ENCODE results near the gene RRM2. TPM values are rescaled to one million over a fixed set of nuclear protein-coding genes. Genes with fewer than 3 reads are reported as not detected.

RRM2 gene
- total and polyA plus RNA-seq, 2 of the 4 experiments (the other 2 are of a cell fraction), result 53.6 to 68.5 TPM

GRCh38 chr2:10159581-10160131 is 37.1 kb downstream of the RRM2 start:
- H3K9ac ChIP-seq (ENCODE audit: low read depth, low read length), result no peak overlapping the region
- H3K4me1 ChIP-seq (ENCODE audit: control insufficient read depth, insufficient read depth, low read length), result no peaks in the 10 kb centered on the region
- no peaks in the 10 kb centered on the region for H3K79me1 ChIP-seq (ENCODE audit: low read depth in 1 of 2, low read length in 2 of 2)
- H4K8ac ChIP-seq (ENCODE audit: low read depth in 2 of 2, low read length in 2 of 2), result no peak overlapping the region
- in situ Hi-C loops (cut with MboI; ENCODE audit: low sequenced_read_pairs) (no loop called here), intact Hi-C loops (cut with micrococcal nuclease) (no loop called here), dilution Hi-C loops (cut with HindIII; ENCODE audit: low sequenced_read_pairs, unreplicated experiment) (no loop called here)
- H3K23ac ChIP-seq (ENCODE audit: low read depth, low read length), result no peak overlapping the region
- no TSS peak for BruUV-seq (replicated peaks)
- no peak overlapping the region for H4K91ac ChIP-seq (ENCODE audit: insufficient read depth, low read depth, low read length)
- no peak for TF ChIP-seq USF2 (IDR thresholded peaks at IDR 0.05; ENCODE audit: low read depth, low read length)
- TF ChIP-seq CTCF (conservative IDR thresholded peaks at IDR 0.05; ENCODE audit: low read depth, low read length), result no peak
- no peak for TF ChIP-seq FOS (IDR thresholded peaks at IDR 0.05; ENCODE audit: low read depth, low read length)
- TF ChIP-seq CEBPB (IDR thresholded peaks at IDR 0.05; ENCODE audit: low read depth, low read length), result no peak
- TF ChIP-seq MXI1 (IDR thresholded peaks at IDR 0.05; ENCODE audit: borderline replicate concordance, low read depth, low read length), result no peak
- no peak for TF ChIP-seq RAD21 (IDR thresholded peaks at IDR 0.05; ENCODE audit: low read length)
- CTCF ChIA-PET, result no interaction called here
- DNase-seq (no peak), ATAC-seq (ENCODE audit: low read depth) (no peak)
- no peaks in the 10 kb centered on the region for H3K9me3 ChIP-seq (ENCODE audit: control insufficient read depth, insufficient read depth, low read length)
- no peak overlapping the region for H3K56ac ChIP-seq (ENCODE audit: extremely low read depth, insufficient read depth, low read length)
- H2AFZ ChIP-seq (replicated peaks; ENCODE audit: low read length, poor library complexity), result peak overlapping the region; percentile 61
- H3K9me1 ChIP-seq (ENCODE audit: insufficient read depth, low read length), result no peaks in the 10 kb centered on the region
- H3K14ac ChIP-seq (replicated peaks; ENCODE audit: low read depth, low read length), result no peak overlapping the region
- 43% methylated on average over 4 of the region's 11 CpGs; no CpG with 5 or more reads in 1 of the 2 experiments for whole genome bisulfite sequencing, 2 experiments (ENCODE audit: extremely low coverage in 2 of 2, insufficient read length in 1 of 2)
- no peak overlapping the region for H2BK15ac ChIP-seq (ENCODE audit: low read depth, low read length)
- no peak overlapping the region for H3K4me3 ChIP-seq (ENCODE audit: insufficient read depth, low read depth, low read length)
- no peak overlapping the region for H2AK5ac ChIP-seq (ENCODE audit: low read depth, low read length)
- POLR2A ChIA-PET (ENCODE audit: unreplicated experiment), result no interaction called here
- H2AK9ac ChIP-seq (replicated peaks; ENCODE audit: low read depth, low read length, poor library complexity), result no peak overlapping the region
- H4K5ac ChIP-seq (ENCODE audit: low read depth, low read length), result no peak overlapping the region
- no peak overlapping the region for H2BK120ac ChIP-seq (ENCODE audit: low read depth, low read length)
- H3K27me3 ChIP-seq (ENCODE audit: control insufficient read depth, insufficient read depth, low read length), result no peaks in the 10 kb centered on the region
- H3K4ac ChIP-seq (ENCODE audit: low read depth, low read length), result no peak overlapping the region
- H4K20me1 ChIP-seq (ENCODE audit: insufficient read depth, low read length), result no peaks in the 10 kb centered on the region
- H3K18ac ChIP-seq (ENCODE audit: low read depth, low read length), result no peak overlapping the region
- H3K36me3 ChIP-seq (ENCODE audit: control insufficient read depth, insufficient read depth, low read length), result no peaks in the 10 kb centered on the region
- H2BK20ac ChIP-seq (ENCODE audit: low read depth, low read length), result no peak overlapping the region
- no peak overlapping the region for H3K4me2 ChIP-seq (ENCODE audit: low read depth, low read length)
- H3K27ac ChIP-seq (ENCODE audit: insufficient read depth, low read length), result no peak overlapping the region
- no peak overlapping the region for H2BK5ac ChIP-seq (ENCODE audit: low read depth, low read length, poor library complexity, severe bottlenecking)
